ENCODE results near the gene GKN2. TPM values are rescaled to one million over a fixed set of nuclear protein-coding genes. Genes with fewer than 3 reads are reported as not detected.

Gene GKN2
- total RNA-seq, 1 experiment from 2014 or later = not detected

DNA sequence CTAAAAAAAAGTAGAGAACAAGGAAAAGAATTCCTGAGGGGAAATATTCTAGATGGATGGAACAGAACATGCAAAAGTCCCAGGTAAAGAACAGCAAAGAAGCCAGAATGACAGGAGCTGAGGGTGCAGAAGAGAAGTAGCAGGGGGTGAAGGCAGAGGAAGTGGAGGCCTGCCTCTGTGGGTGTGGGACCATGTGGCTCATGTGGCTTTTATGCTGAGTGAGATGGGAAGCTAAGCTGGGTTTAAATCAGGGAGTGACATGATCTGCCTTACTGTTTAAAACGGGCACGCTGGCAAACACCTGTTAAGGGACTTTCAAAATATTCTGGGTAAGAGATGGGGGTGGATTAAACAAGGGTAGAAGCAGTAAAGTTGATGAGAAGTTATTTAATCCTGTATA is 40.0 kb downstream of the GKN2 start:
- POLR2A ChIA-PET = no interaction called here
- no peak overlapping the region for H3K27ac Mint-ChIP-seq
- no peak for DNase-seq (ENCODE audit: low spot score)
- no peak overlapping the region for H3K4me3 Mint-ChIP-seq
- H3K27me3 Mint-ChIP-seq (ENCODE audit: low read depth) = no peaks in the 10 kb centered on the region; the same call in 1 of the 2 replicates
- CTCF ChIA-PET = interaction anchor here (1.9 to 2.0 kb wide), 2 partner anchors 12 to 204 kb away, joined by 5 to 6 read pairs; no protein-coding TSS in a partner anchor
- peaks cover 25% of the 10 kb centered on the region for H3K4me1 Mint-ChIP-seq
- peaks cover 9% of the 10 kb centered on the region; the same call in 1 of the 2 replicates for H3K9me3 Mint-ChIP-seq
- TF ChIP-seq ZNF138 (CRISPR knock-in tag; conservative IDR thresholded peaks at IDR 0.05) (no peak), ELF4 (CRISPR knock-in tag; IDR thresholded peaks at IDR 0.05; ENCODE audit: low read depth) (no peak), GRHL2 (CRISPR knock-in tag; IDR thresholded peaks at IDR 0.05; ENCODE audit: insufficient replicate concordance, severe bottlenecking) (no peak), ETV6 (CRISPR knock-in tag; IDR thresholded peaks at IDR 0.05) (no peak), NR2C2 (CRISPR knock-in tag; IDR thresholded peaks at IDR 0.05) (no peak), NR3C1 (CRISPR knock-in tag; conservative IDR thresholded peaks at IDR 0.05; ENCODE audit: low read depth) (no peak), SP1 (CRISPR knock-in tag; conservative IDR thresholded peaks at IDR 0.05) (no peak), SMAD3 (CRISPR knock-in tag; IDR thresholded peaks at IDR 0.05; ENCODE audit: borderline replicate concordance) (no peak), SMAD4 (CRISPR knock-in tag; IDR thresholded peaks at IDR 0.05) (no peak), RELA (CRISPR knock-in tag; IDR thresholded peaks at IDR 0.05; ENCODE audit: borderline replicate concordance) (no peak), MXD4 (CRISPR knock-in tag; IDR thresholded peaks at IDR 0.05; ENCODE audit: borderline replicate concordance) (no peak), NFE2L1 (CRISPR knock-in tag; IDR thresholded peaks at IDR 0.05) (no peak), CREM (CRISPR knock-in tag; IDR thresholded peaks at IDR 0.05) (no peak), JAZF1 (CRISPR knock-in tag; IDR thresholded peaks at IDR 0.05) (no peak)
- TF ChIP-seq, protein P1, sequence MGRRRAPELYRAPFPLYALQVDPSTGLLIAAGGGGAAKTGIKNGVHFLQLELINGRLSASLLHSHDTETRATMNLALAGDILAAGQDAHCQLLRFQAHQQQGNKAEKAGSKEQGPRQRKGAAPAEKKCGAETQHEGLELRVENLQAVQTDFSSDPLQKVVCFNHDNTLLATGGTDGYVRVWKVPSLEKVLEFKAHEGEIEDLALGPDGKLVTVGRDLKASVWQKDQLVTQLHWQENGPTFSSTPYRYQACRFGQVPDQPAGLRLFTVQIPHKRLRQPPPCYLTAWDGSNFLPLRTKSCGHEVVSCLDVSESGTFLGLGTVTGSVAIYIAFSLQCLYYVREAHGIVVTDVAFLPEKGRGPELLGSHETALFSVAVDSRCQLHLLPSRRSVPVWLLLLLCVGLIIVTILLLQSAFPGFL (CRISPR knock-in tag; IDR thresholded peaks at IDR 0.05; ENCODE audit: borderline replicate concordance) = no peak
- TF ChIP-seq, protein P2, sequence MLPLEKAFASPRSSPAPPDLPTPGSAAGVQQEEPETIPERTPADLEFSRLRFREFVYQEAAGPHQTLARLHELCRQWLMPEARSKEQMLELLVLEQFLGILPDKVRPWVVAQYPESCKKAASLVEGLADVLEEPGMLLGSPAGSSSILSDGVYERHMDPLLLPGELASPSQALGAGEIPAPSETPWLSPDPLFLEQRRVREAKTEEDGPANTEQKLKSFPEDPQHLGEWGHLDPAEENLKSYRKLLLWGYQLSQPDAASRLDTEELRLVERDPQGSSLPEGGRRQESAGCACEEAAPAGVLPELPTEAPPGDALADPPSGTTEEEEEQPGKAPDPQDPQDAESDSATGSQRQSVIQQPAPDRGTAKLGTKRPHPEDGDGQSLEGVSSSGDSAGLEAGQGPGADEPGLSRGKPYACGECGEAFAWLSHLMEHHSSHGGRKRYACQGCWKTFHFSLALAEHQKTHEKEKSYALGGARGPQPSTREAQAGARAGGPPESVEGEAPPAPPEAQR (CRISPR knock-in tag; IDR thresholded peaks at IDR 0.05) = no peak
- TF ChIP-seq, protein P3, sequence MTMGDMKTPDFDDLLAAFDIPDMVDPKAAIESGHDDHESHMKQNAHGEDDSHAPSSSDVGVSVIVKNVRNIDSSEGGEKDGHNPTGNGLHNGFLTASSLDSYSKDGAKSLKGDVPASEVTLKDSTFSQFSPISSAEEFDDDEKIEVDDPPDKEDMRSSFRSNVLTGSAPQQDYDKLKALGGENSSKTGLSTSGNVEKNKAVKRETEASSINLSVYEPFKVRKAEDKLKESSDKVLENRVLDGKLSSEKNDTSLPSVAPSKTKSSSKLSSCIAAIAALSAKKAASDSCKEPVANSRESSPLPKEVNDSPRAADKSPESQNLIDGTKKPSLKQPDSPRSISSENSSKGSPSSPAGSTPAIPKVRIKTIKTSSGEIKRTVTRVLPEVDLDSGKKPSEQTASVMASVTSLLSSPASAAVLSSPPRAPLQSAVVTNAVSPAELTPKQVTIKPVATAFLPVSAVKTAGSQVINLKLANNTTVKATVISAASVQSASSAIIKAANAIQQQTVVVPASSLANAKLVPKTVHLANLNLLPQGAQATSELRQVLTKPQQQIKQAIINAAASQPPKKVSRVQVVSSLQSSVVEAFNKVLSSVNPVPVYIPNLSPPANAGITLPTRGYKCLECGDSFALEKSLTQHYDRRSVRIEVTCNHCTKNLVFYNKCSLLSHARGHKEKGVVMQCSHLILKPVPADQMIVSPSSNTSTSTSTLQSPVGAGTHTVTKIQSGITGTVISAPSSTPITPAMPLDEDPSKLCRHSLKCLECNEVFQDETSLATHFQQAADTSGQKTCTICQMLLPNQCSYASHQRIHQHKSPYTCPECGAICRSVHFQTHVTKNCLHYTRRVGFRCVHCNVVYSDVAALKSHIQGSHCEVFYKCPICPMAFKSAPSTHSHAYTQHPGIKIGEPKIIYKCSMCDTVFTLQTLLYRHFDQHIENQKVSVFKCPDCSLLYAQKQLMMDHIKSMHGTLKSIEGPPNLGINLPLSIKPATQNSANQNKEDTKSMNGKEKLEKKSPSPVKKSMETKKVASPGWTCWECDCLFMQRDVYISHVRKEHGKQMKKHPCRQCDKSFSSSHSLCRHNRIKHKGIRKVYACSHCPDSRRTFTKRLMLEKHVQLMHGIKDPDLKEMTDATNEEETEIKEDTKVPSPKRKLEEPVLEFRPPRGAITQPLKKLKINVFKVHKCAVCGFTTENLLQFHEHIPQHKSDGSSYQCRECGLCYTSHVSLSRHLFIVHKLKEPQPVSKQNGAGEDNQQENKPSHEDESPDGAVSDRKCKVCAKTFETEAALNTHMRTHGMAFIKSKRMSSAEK (CRISPR knock-in tag; IDR thresholded peaks at IDR 0.05; ENCODE audit: borderline replicate concordance) = no peak
- TF ChIP-seq, protein P4, sequence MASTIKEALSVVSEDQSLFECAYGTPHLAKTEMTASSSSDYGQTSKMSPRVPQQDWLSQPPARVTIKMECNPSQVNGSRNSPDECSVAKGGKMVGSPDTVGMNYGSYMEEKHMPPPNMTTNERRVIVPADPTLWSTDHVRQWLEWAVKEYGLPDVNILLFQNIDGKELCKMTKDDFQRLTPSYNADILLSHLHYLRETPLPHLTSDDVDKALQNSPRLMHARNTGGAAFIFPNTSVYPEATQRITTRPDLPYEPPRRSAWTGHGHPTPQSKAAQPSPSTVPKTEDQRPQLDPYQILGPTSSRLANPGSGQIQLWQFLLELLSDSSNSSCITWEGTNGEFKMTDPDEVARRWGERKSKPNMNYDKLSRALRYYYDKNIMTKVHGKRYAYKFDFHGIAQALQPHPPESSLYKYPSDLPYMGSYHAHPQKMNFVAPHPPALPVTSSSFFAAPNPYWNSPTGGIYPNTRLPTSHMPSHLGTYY (CRISPR knock-in tag; IDR thresholded peaks at IDR 0.05) = no peak
- no peaks in the 10 kb centered on the region for H3K36me3 Mint-ChIP-seq
- ATAC-seq = no peak

DNA sequence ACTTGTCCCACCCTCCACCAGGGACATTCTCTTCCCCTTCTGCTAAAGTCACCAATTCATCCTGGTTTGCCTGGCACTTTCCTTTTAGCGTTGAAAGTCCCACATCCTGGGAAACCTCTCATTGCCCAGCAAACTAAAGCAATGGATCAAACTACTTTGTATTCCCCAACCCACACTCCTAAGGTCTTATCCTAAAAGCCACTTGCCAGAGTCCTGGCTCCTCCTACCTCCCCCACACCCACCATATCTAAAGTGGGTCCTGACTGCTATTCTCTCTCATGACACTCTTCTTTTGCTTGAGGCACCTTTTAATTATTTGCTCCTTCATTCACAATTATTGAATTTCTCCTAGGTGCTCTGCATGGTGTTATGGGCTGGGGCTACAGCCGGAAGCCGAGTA is 40.6 kb downstream of the GKN2 start:
- H3K9me3 Mint-ChIP-seq = peaks cover 7% of the 10 kb centered on the region; the same call in 1 of the 2 replicates
- no peak for TF ChIP-seq TEAD1 (CRISPR knock-in tag; IDR thresholded peaks at IDR 0.05)
- TF ChIP-seq NR3C1 (CRISPR knock-in tag; conservative IDR thresholded peaks at IDR 0.05; ENCODE audit: low read depth) = no peak
- no peak for TF ChIP-seq NR1H2 (CRISPR knock-in tag; IDR thresholded peaks at IDR 0.05)
- TF ChIP-seq, protein P5, sequence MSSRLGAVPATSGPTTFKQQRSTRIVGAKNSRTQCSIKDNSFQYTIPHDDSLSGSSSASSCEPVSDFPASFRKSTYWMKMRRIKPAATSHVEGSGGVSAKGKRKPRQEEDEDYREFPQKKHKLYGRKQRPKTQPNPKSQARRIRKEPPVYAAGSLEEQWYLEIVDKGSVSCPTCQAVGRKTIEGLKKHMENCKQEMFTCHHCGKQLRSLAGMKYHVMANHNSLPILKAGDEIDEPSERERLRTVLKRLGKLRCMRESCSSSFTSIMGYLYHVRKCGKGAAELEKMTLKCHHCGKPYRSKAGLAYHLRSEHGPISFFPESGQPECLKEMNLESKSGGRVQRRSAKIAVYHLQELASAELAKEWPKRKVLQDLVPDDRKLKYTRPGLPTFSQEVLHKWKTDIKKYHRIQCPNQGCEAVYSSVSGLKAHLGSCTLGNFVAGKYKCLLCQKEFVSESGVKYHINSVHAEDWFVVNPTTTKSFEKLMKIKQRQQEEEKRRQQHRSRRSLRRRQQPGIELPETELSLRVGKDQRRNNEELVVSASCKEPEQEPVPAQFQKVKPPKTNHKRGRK (CRISPR knock-in tag; IDR thresholded peaks at IDR 0.05; ENCODE audit: borderline replicate concordance) = no peak
- no peak for TF ChIP-seq EMX1 (CRISPR knock-in tag; IDR thresholded peaks at IDR 0.05)
- no peak for TF ChIP-seq CBFB (CRISPR knock-in tag; IDR thresholded peaks at IDR 0.05; ENCODE audit: low read depth)
- TF ChIP-seq HMGA2 (CRISPR knock-in tag; IDR thresholded peaks at IDR 0.05) = no peak
- no peak for TF ChIP-seq ZNF396 (CRISPR knock-in tag; IDR thresholded peaks at IDR 0.05; ENCODE audit: borderline replicate concordance)
- TF ChIP-seq NFYB (CRISPR knock-in tag; conservative IDR thresholded peaks at IDR 0.05; ENCODE audit: low read depth) = no peak
- no peak for TF ChIP-seq NR2C2 (CRISPR knock-in tag; IDR thresholded peaks at IDR 0.05)
- TF ChIP-seq ATF1 (CRISPR knock-in tag; IDR thresholded peaks at IDR 0.05) = no peak
- no peak for TF ChIP-seq GTF2I (CRISPR knock-in tag; conservative IDR thresholded peaks at IDR 0.05)
- no peak for TF ChIP-seq SOX15 (CRISPR knock-in tag; IDR thresholded peaks at IDR 0.05)

More for the DNA sequence above, 40.6 kb downstream of the GKN2 start:
- H3K36me3 Mint-ChIP-seq = no peaks in the 10 kb centered on the region
- POLR2A ChIA-PET = no interaction called here
- peaks cover 27% of the 10 kb centered on the region for H3K4me1 Mint-ChIP-seq
- H3K27me3 Mint-ChIP-seq (ENCODE audit: low read depth) = no peaks in the 10 kb centered on the region; the same call in 1 of the 2 replicates
- DNase-seq (ENCODE audit: low spot score) (no peak), ATAC-seq (no peak)
- no peak overlapping the region for H3K4me3 Mint-ChIP-seq
- CTCF ChIA-PET = interaction anchor here (0.7 to 2.0 kb wide), 4 partner anchors 13 to 203 kb away, joined by 3 to 6 read pairs (median 6); no protein-coding TSS in a partner anchor
- no peak overlapping the region for H3K27ac Mint-ChIP-seq

All from WTC11 (cell line).